GM21367 (cell line): Measurements from ENCODE around the gene BIRC6.
"Not testable (repeated sequence)": the region's sequence is repeated elsewhere in the genome, so short reads cannot be mapped to it uniquely, and the experiment has no call there.

Experiments
- ATAC-seq: cut with Tn5 transposase; IDR thresholded peaks from one replicate; pipeline ENCODE4 v1.9.1; 2021; ENCODE audit not compliant: unreplicated experiment

The BIRC6 gene

DNA sequence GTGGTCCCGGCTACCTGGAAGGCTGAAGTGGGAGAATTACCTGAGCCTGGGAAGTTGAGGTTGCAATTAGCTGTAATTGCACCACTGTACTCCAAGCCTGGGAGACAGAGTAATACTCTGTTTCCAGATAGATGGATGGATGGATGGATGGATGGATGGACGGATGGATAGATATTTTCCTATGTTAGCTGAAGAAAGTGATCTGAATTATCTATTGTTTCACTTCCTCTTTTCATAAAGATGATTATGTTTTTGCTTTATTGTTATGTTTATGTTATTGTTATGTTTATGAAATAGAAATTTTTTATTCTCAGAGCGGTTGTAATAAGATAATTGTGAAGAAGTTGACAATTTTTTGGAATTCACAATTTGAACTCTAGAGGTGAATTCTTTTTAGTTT, 237.8 kb downstream of the BIRC6 start:
- ATAC-seq = no peak

DNA sequence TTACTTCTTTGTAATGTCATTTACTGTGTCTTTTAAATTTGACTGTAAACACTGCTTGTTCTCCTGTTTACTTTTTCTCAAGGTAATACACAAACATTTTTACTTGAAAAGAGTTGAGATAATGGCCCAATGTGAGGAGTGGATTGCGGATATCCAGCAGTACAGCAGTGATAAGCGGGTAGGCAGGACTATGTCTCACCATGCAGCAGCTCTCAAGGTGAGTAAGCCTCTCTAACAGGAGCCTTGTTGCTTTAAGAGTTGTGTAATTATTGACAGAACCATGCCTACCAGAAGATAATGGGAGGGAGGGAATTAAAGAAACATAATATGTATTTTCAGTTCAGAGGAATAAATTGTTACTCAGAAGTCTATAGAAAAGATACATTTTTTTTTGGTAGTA, 254.5 kb downstream of the BIRC6 start:
- ATAC-seq = no peak

DNA sequence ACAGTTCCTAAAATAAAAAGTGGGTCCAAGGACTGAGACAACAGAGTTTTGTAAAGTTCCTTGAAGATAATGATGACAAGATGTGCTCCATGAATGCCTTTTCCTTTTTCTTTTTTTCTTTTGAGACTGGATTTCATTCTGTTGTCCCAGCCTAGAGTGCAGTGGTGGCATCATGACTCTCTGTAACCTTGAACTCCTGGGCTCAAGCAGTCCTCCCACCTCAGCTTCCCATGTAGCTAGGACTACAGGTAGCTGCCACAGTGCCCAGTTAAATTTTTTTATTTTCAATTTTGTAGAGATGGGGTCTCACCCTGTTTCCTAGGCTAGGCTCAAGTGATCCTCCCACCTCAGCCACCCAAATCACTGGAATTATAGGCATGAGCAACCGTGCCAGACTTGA, 254.9 kb downstream of the BIRC6 start:
- no peak for ATAC-seq

DNA sequence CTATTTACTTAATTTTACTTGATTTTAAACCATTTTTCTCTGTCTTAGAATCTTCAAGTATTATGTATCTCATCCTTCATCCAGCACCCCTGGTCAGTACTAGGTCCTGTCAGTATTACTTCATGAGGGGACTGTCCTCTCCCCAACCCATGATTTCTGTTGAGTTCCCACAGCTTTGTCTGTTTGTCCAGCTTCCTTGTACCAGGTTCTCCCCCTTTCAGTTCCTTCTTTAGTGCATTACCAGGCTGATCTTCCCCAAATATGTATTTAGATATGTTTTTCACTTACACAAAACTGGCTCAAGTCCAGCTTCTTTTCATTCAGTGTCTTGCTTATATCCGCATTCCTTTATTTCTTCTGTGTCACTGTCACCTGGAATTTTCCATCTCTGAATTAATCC, 257.3 kb downstream of the BIRC6 start:
- ATAC-seq = no peak

DNA sequence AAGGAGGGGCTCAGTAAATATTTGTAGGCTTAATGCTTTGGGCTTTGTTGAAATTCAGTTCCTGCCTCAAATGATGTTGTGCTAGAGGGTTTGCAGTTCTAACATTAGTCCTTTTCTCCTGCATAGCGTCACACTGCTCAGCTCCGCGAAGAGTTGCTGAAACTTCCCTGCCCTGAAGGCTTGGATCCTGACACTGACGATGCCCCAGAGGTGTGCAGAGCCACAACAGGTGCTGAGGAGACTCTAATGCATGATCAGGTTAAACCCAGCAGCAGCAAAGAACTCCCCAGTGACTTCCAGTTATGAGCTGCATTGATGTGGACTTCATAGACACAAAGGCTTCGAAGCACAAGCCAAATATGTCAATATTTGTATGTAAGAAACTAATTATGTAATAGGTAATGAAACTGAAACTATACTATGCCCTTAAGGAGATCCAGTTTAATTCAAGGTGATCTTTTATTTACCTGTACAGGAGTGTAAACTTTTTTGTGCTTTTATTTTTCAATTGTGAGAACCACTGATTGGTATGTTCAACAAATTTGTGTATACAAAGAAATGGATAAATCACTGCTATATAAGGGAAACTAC, 260.9 kb downstream of the BIRC6 start:
- no peak for ATAC-seq

DNA sequence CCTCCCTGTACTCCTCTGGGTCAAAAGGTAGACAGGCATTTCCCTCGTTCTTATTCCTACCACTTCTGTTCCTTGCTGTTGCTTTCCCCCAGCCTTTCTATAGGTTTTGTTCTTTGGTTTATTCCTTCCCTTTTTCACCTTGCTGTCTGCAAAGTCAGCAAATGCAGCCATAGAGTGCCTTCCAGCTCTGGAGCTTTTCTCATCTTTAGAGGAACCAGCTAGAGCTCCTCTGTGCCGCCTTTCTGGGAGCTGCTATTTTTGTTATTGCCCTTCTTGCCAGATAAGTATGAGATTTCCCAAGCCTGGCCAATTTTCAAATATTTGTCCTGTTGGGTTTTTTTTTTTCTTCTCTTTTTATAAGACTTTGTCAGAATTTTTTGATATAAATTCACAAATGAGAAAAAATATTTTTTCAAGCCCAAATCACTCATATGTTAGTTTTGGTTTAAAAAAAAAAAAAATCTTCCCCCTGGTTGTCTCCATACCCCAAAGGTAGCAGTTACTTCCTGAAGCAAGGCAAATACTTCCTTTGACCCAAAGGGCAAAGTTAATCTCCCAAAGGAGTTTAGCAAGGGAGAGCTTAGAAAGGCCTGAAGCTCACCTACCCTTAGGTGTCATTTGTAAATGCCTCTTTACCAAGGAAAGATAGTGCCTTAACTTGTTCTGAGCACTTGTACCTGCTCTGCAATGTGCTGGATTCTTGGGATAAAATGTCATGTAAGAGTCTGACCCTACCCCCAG, 265.9 kb downstream of the BIRC6 start:
- no peak for ATAC-seq

DNA sequence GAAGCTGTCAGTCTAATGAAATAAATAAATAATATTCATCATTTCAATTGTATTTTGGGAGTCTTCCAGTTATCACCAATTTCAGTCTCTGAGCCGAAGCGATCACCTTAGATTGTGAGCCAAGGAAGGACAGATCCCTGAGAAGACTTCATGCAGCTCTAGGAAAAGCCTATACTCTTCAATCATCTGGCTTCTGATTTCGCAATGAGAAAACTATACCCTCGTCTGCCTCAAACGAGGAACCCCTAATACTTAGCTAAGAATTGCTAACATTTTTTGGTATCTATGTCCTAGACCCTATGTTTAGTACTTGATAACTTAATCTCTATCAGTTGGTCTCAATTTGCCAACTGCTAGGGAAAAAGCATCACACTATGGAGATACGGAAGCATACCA, 266.5 kb downstream of the BIRC6 start:
- ATAC-seq = no peak

DNA sequence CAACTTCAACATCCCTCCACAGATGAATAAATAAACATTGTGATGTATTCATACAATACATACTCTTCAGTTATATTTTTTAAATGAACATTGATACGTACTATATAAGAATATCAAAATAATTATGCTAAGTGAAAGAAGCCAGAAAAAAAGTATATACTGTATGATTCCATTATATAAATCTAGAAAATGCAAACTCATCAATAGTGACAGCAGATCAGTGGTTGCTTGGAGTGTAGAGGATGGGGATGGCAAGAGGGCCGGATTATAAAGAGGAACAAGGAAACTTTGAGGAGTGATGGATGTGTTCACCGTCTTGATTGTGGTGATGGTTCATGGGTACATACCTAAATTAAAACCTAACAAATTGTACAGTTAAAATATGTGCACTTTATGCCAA, 268.0 kb downstream of the BIRC6 start:
- no peak for ATAC-seq

DNA sequence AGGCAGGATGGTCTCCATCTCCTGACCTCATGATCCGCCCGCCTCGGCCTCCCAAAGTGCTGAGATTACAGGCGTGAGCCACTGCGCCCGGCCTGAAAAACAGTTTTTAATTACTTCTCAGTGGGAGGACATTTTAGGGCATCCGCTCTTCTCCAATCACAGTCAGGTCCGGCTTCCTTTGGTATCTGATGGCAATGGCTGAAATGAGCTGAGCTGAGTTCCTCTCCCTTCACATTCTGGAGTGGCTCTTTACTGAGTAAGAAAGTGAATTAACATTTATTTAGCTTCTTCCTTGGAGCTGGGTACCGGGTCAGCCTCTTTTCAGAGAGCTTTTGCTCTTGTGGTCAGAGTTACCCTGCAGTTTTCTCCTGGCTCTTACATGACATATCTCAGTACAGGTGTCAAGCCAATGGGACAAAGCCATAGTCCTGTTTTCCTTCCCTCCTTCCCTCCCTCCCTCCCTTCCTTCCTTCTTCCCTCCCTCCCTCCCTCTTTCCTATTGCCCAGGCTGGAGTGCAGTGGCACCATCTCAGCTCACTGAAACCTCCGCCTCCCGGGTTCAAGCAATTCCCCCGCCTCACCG, 269.9 kb downstream of the BIRC6 start:
- ATAC-seq = no peak

DNA sequence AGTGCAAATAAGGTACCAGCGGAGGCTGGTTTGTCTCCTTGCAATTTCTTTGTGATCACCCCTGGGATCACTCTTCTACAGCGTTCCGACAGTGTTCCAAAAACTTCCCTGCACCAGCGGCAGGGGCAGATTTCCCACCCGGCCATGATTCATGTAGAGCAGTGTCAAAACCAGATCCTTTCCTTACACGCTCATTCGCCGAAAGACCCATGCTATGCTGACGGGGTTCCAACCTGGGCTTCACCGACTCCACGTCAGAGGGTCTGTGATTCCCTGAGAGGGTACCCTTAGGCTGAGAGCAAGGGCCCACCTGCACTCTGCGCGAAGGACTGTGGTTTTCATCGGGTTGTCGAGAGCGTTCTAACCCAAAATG, 270.6 kb downstream of the BIRC6 start:
- peak; percentile 25 for ATAC-seq

DNA sequence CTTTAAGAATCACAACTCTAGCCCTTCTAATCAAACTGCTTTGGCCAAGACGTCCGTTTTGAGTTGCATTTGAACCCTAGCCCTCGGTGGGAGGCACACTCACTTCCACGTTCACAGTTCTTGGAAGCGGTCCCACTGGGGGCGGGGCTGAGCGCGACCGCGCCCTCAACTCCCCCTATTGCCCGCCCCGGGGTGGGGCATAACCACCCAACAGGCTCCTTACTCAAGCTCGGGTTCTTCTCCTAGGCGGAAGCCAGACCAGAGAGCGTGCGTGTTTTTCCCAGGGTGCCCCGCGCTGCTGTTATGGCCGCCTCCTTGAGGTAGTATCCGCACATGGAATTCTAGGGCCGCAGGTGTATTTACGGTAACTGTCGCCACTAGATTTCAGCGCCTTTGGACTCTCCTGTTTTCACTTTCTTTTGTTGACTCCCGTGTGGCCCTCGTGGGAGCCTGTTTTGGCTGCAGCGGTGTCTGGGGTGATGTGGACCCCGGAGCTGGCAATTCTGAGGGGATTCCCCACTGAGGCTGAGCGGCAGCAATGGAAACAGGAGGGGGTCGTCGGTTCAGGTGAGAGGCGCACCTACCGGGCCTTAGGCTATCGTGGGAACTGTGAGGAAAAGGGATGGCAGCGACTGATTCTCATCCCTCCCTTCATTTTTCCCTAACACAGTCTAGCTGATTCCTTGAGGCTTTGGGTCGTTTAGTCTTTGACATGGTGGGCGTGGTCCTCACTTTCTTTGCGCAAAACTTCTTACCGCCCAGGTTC, 271.2 kb downstream of the BIRC6 start, which contains the start of gene TTC27:
Gene TTC27 (plus strand): TSS at position 237 of the 766 bp plus-strand sequence. CDS start 243 bp downstream, at position 480.
- peak; percentile 99 for ATAC-seq

DNA sequence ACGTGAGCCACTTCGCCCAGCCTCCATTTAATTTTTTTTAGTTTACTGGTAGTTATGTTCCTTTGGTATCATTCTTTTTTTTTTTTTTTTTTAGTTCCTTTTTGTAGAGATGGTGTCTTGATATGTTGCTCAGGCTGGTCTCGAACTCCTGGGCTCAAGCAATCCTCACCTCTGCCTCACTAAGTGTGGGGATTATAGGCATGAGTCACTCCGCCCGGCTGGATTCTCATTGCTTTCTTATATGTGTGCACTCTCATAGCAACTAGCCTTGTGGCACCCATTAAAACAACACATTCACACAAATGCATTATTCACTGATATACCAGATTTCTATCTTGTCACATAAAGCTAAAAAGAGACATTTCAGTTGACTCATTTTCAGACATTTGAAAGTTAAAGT, 275.3 kb downstream of the BIRC6 start:
- ATAC-seq = no peak

DNA sequence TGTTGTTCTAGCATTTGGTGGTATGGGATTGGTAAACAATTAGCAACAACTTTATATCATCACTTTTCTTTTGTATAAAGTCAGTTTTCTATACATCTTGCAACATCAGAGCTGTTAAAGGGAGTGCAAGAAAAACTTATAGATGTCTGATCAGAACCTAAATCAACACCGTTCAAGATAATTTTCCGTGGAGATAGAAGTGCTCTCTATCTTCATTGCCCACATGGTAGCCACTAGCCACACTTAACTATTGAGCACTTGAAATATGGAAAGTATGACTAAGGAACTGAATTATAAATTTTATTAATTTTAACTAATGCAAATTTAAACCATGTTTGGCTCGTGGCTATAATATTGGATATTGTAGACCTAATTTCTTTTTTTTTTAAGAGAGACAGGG, 276.2 kb downstream of the BIRC6 start:
- ATAC-seq = no peak

DNA sequence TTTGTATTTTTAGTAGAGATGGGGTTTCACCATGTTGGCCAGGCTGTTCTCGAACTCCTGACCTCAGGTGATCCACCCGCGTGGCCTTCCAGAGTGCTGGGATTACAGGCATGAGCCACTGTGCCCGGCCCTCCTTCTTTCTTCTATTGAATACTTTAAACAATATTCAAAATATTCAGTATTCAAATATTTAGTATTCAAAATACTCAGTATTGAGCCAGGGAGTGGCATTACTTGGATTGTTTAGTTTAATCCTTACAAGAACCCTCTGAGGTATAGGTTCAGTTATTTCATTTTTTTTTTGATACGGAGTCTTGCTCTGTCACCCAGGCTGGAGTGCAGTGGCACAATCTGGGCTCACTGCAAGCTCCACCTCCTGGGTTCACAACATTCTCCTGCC, 281.7 kb downstream of the BIRC6 start:
- ATAC-seq = not testable (repeated sequence)

DNA sequence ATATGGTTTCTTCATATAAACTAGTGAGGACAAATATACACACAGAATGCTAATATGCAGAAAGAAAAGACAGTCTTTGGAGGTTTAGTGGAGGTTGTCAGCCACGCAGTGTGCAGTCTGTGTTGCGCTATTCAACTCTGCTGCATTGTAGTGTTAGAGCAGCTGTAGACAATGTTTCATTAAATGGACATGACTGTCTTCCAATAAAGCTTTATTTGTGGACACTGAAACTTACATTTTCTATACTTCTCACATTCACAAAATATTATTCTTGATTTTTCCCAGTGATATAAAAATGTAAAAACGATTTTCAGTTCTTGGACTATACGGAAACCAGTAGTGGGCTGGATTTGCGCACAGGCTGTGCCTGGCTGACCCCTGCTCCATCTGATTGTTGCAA, 284.4 kb downstream of the BIRC6 start:
- no peak for ATAC-seq

DNA sequence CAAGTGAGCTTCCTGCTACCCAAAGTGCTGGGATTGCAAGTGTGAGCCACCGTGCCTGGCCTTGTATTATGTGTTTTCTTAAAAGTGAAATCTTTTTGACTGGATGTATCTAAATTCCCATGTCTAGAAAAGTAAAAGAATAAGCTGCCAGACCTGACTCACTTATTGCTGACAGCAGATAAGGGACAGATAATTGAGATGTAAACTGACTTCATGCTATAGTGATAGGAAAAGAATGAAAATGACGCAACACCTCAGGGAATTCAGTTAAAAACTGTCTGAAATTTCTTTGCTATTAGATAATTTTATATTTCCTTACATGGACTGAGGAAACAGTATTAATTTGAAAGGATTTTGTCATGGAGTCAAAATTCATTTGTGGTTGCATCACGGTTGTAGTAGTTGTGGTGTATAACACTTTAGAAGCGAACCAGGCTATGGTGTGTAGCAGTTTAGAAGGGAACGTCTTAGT, 290.4 kb downstream of the BIRC6 start:
- no peak for ATAC-seq

DNA sequence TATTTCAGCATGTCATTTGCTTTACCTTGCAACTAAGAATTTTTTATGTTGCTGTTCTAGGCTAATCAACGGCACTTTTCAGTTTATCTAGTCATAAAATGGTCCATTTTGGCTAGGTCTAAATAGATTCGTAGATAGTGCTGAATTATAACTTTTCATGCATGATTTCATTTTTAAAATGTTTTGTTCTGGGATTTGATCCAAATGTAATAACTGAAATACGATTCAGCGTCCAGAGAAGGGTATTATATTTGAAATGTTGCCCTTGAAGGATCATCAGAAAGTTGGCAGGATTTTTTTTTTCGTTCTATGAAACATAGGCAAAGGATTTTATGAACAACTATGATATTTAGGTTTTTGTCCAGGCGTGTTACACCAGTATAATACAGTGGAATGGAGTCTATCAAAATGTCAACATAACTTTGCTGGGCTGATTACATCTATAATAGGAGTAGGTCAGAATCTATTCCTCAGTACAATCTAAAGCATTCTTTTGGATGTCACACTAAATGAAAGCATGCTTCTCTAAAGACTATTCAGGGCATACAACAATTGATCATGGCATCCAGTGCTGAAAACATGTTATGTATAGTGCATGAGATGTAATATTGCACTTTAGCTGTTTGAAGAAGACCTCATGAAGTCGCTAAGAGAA, 295.9 kb downstream of the BIRC6 start:
- ATAC-seq = no peak

DNA sequence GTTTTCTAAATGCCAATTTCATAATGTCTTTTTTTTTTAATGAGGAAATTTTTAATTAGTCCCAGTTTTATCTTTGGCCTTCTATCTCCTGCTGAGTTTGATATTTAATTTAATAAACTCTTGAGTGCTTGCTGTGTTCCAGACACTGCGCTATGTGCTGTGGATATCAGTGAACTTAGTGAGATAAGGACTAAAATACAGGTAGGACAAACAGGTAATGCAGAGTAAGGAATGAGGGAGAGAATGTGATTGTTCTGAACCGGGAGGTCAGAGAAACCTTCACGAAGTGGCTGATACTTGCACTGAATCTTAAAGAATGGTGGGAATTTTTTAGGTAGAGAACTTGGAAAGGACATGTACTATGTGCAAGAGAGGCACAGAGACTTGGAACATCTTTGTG, 299.2 kb downstream of the BIRC6 start:
- ATAC-seq = no peak

DNA sequence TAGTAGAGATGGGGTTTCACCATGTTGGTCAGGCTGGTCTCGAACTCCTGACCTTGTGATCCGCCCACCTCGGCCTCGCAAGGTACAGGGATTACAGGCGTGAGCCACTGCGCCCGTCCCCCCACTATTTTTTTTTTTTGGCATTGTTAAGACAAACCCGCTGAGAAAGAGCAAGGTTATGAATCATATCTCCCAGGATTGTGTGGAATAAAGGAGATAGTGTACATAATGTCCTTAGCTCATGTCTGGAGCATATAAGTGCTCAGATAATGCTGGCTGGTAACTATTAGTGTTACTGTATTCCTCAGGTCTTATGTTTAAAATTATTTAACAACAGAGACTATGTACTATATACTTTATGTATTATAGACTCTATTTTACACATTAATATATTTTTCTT, 307.0 kb downstream of the BIRC6 start:
- no peak for ATAC-seq

DNA sequence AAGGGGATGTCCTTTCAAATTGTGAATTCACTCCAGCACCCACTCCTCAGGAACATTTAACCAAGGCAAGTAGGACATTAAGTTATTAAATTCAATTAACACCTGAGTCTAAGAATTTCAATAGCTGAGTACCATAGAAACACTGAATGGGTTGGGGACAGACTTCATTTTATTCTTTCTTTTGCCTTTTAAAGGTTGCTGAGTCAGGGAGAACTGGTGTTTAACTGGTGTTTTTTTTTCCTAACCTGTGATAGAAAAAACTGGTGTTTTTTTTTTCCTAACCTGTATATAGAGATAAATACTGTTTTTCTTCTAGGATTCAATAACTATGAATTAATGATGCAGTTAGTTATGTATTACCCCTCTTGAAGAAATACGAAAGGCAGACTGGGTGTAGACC, 309.9 kb downstream of the BIRC6 start:
- no peak for ATAC-seq

DNA sequence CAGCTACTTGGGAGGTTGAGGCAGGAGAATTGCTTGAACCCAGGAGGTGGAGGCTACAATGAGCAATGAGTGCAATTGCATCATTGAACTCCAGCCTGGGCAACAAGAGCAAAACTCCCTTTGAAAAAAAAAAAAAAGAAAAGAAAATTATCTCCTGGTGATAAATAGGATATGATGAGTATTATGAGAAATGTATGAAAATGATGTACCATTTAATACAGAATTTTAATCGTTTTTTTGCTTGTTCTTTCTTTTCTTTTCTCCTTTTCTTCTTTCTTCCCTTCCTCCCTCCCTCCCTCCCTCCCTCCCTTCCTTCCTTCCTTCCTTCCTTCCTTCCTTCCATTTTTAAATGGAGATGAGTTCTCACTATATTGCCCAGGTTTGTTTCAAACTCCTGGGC, 311.4 kb downstream of the BIRC6 start:
- no peak for ATAC-seq
